ENCODE data around the gene MEIS1.

- TF ChIP-seq CTCF (IDR thresholded peaks at IDR 0.05): no peak
- no peak for TF ChIP-seq EZH2 (IDR thresholded peaks at IDR 0.05; ENCODE audit: borderline replicate concordance, insufficient read depth, low read depth, low read length, poor library complexity, severe bottlenecking)
These were observed 120.2 kb downstream of the MEIS1 start for GRCh38 chr2:66555091-66555490.

Measured in B cell (primary cell).